Coronary artery (tissue), 2 donors: ENCODE data around the gene EPHX1.

ENCODE experiments used
- DNase-seq: peaks from one replicate; pipeline ENCODE4 v3.0.0-alpha.2; 2017; ENCODE audit warnings: low spot score
- H3K27ac ChIP-seq, 2 donors: fragments of 200-600 bp; sonication (generic); one replicate each; pipeline ENCODE4 v1.5.1; 2016 to 2019
- H3K4me3 ChIP-seq: fragments of 200-600 bp; sonication (generic); 2 replicates; pipeline ENCODE4 v1.5.1; 2016; ENCODE audit warnings: mild to moderate bottlenecking, moderate library complexity
- TF ChIP-seq, protein P1 (sequence below): fragments of 200-600 bp; sonication (generic); IDR thresholded peaks from one replicate; pipeline ENCODE4 v1.5.1; 2019; ENCODE audit warnings: antibody characterized with exemption

Gene EPHX1

GRCh38 chr1:225860876-225861441, 51.0 kb downstream of the EPHX1 start:
- DNase-seq: no peak
- no peak overlapping the region for H3K27ac ChIP-seq
- TF ChIP-seq, protein P1, sequence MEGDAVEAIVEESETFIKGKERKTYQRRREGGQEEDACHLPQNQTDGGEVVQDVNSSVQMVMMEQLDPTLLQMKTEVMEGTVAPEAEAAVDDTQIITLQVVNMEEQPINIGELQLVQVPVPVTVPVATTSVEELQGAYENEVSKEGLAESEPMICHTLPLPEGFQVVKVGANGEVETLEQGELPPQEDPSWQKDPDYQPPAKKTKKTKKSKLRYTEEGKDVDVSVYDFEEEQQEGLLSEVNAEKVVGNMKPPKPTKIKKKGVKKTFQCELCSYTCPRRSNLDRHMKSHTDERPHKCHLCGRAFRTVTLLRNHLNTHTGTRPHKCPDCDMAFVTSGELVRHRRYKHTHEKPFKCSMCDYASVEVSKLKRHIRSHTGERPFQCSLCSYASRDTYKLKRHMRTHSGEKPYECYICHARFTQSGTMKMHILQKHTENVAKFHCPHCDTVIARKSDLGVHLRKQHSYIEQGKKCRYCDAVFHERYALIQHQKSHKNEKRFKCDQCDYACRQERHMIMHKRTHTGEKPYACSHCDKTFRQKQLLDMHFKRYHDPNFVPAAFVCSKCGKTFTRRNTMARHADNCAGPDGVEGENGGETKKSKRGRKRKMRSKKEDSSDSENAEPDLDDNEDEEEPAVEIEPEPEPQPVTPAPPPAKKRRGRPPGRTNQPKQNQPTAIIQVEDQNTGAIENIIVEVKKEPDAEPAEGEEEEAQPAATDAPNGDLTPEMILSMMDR: no peak
- no peak overlapping the region for H3K4me3 ChIP-seq

DNA sequence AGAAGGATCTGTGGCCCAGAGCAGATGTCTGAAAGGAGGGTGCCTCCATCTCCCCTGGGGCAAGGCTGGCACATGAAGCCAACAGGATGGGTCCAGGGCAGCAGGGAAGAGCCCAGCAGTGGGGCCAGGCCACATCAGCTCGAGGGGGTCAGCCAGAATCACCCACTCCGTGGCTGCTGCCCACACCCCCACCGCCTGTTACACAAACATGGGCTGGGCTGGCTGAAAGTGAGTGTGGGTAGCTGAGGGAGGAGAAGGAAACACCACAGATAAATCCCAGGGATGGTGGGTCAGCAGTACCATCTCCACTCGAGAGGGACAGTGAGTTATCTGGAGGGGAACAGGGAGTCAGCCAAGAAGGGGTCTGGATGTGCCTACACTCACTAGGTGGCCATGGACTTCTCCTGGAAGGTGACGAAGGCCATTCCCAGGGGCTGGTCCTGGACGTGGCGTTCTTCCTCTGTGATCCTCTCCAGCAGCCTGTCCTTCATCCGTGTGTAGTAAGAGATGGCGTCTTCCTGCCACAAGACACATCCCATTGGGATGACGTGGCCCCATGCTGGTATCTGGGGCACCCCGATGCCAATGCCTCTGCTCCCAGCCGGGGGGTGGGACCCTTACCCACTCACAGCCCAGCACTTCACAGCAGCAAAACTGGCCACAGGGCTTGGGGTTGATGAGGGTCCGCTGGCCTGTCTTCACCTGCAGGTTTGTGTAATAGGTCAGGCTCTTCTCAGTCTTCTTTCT, 52.1 kb downstream of the EPHX1 start:
- no peak overlapping the region for H3K27ac ChIP-seq
- TF ChIP-seq, protein P1: no peak
- DNase-seq: no peak

GRCh38 chr1:225862581-225862950, 52.6 kb downstream of the EPHX1 start:
- no peak overlapping the region for H3K27ac ChIP-seq
- DNase-seq: no peak
- no peak overlapping the region for H3K4me3 ChIP-seq
- TF ChIP-seq, protein P1: no peak

More for the DNA sequence above, 52.1 kb downstream of the EPHX1 start:
- H3K4me3 ChIP-seq: no peak overlapping the region

DNA sequence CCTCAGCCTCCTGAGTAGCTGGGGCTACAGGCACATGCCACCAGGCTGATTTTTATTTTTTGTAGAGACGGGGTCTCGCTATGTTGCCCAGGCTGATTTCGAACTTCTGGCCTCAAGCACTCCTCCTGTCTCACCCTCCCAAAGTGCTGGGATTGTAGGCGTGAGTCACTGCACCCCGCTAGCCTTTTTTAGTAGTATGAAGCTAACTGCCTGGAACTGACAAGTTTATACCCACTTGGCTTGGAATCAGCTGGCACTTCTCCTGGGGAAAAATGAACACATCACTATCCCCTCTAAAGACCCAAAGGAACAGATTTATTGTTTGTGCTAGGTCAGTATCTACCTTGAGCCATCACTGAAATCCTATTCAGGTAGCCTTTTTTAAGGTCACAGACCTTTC, 53.2 kb downstream of the EPHX1 start:
- Histone ChIP-seq H3K4me3 (no peak overlapping the region), H3K27ac (peak overlapping the region; percentile 7 to 62)
- DNase-seq: no peak
- TF ChIP-seq, protein P1: no peak

DNA sequence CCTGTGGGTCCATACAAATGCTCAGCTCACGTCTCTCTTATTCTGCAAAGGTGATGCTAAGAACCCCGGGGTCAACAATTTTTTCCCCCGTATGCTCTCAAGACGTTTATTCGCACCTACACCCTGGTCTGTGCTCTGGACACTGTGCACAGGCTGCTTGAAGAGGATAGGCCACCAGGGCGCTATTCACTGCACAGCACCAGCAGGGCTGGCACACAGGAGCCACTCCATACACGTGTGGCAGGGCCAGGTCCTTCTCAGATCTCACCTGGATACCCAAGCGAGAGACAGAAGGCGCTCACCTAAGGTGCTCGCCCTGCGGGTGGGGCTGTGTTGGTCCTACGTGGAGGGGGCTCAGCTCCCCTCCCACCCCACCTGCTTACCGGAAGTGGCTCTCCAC, 55.6 kb downstream of the EPHX1 start:
- Histone ChIP-seq H3K27ac (no peak overlapping the region), H3K4me3 (no peak overlapping the region)
- TF ChIP-seq, protein P1: no peak
- no peak for DNase-seq

- no peak overlapping the region for H3K4me3 ChIP-seq
- DNase-seq: no peak
These were observed 56.3 kb downstream of the EPHX1 start for GRCh38 chr1:225866061-225866837.

More at GRCh38 chr1:225866061-225866837, 56.3 kb downstream of the EPHX1 start:
- TF ChIP-seq, protein P1: no peak
- no peak overlapping the region for H3K27ac ChIP-seq
